ENCODE results near the gene TMEM245. TPM values are rescaled to one million over a fixed set of nuclear protein-coding genes. Genes with fewer than 3 reads are reported as not detected.
A peak's percentile ranks its signal among the peaks of the same experiment; 100 is the strongest.

The TMEM245 gene
- 34.5 and 36.9 TPM in 2 replicates for total RNA-seq

- peak; percentile 93 for DNase-seq (ENCODE audit: extremely low read depth, low read depth, low spot score)
Measured at GRCh38 chr9:109119439-109120203, at the start of gene TMEM245. TSS of gene TMEM245 (minus strand) at chr9:109119947. CDS start at chr9:109119913, 34 bp downstream.

- DNase-seq (ENCODE audit: extremely low read depth, low read depth, low spot score) = no peak
Measured at GRCh38 chr9:109168170-109168569, 48.4 kb upstream of the TMEM245 start.

- DNase-seq (ENCODE audit: extremely low read depth, low read depth, low spot score) = no peak
Measured at GRCh38 chr9:109167716-109168115, 48.0 kb upstream of the TMEM245 start.

- no peak for DNase-seq (ENCODE audit: extremely low read depth, low read depth, low spot score)
Measured at GRCh38 chr9:109166771-109167601, 47.2 kb upstream of the TMEM245 start, which contains the start of gene FRRS1L. TSS of gene FRRS1L (minus strand) at chr9:109167249. CDS start at chr9:109167138, 111 bp downstream.

- DNase-seq (ENCODE audit: extremely low read depth, low read depth, low spot score) = no peak
Measured at GRCh38 chr9:109166171-109166770, 46.5 kb upstream of the TMEM245 start.

- DNase-seq (ENCODE audit: extremely low read depth, low read depth, low spot score) = no peak
Measured at GRCh38 chr9:109164042-109164441, 44.3 kb upstream of the TMEM245 start.

GRCh38 chr9:109163194-109163593 lies 43.4 kb upstream of the TMEM245 start:
- DNase-seq (ENCODE audit: extremely low read depth, low read depth, low spot score) = no peak

GRCh38 chr9:109162677-109163076 lies 42.9 kb upstream of the TMEM245 start:
- DNase-seq (ENCODE audit: extremely low read depth, low read depth, low spot score) = no peak

- no peak for DNase-seq (ENCODE audit: extremely low read depth, low read depth, low spot score)
Measured at GRCh38 chr9:109161471-109161870, 41.7 kb upstream of the TMEM245 start.

GRCh38 chr9:109159583-109159982 lies 39.8 kb upstream of the TMEM245 start:
- no peak for DNase-seq (ENCODE audit: extremely low read depth, low read depth, low spot score)

GRCh38 chr9:109158651-109159050 lies 38.9 kb upstream of the TMEM245 start:
- no peak for DNase-seq (ENCODE audit: extremely low read depth, low read depth, low spot score)

- DNase-seq (ENCODE audit: extremely low read depth, low read depth, low spot score) = no peak
Measured at GRCh38 chr9:109156708-109157107, 37.0 kb upstream of the TMEM245 start.

GRCh38 chr9:109150925-109151545 lies 31.3 kb upstream of the TMEM245 start:
- no peak for DNase-seq (ENCODE audit: extremely low read depth, low read depth, low spot score)

GRCh38 chr9:109149722-109150121 lies 30.0 kb upstream of the TMEM245 start:
- DNase-seq (ENCODE audit: extremely low read depth, low read depth, low spot score) = no peak

- no peak for DNase-seq (ENCODE audit: extremely low read depth, low read depth, low spot score)
Measured at GRCh38 chr9:109149089-109149488, 29.3 kb upstream of the TMEM245 start.

- DNase-seq (ENCODE audit: extremely low read depth, low read depth, low spot score) = no peak
Measured at GRCh38 chr9:109145051-109145450, 25.3 kb upstream of the TMEM245 start.

GRCh38 chr9:109143881-109144562 lies 24.3 kb upstream of the TMEM245 start:
- DNase-seq (ENCODE audit: extremely low read depth, low read depth, low spot score) = no peak

GRCh38 chr9:109141375-109141774 lies 21.6 kb upstream of the TMEM245 start:
- DNase-seq (ENCODE audit: extremely low read depth, low read depth, low spot score) = no peak

GRCh38 chr9:109139851-109140250 lies 20.1 kb upstream of the TMEM245 start:
- no peak for DNase-seq (ENCODE audit: extremely low read depth, low read depth, low spot score)

GRCh38 chr9:109138421-109138820 lies 18.7 kb upstream of the TMEM245 start:
- DNase-seq (ENCODE audit: extremely low read depth, low read depth, low spot score) = no peak
